Panc1 (cell line): ENCODE data around the gene USH1C. TPM values are rescaled to one million over a fixed set of nuclear protein-coding genes. Genes with fewer than 3 reads are reported as not detected.

Experiments
- ATAC-seq: fragments of 200-7000 bp; cut with Tn5 transposase; 2 replicates; pipeline ENCODE4 v1.9.1; 2020; ENCODE audit warnings: mild to moderate bottlenecking, moderate library complexity
- BruUV-seq: library from RNA; stranded (reverse); fragments of 400-500 nt; replicated peaks from 2 replicates; lab custom pipeline; 2021; lab: Mats Ljungman, UMichigan
- CTCF ChIA-PET: fragments of 300-600 bp; sonication (Branson Sonifier 250); formaldehyde crosslinking; loops from one replicate; lab custom pipeline; 2022; ENCODE audit warnings: antibody characterized with exemption; lab: Charles Lee
- POLR2A ChIA-PET: fragments of 300-600 bp; sonication (Branson Sonifier 250); formaldehyde crosslinking; loops from one replicate; lab custom pipeline; 2022; ENCODE audit warnings: antibody characterized with exemption; lab: Charles Lee
- DNase-seq: peaks from one replicate; pipeline ENCODE4 v3.0.0-alpha.2; 2010; ENCODE audit warnings: low read depth, low spot score
- H3K27ac ChIP-seq: 2 replicates; pipeline ENCODE4 v1.5.1; 2011; ENCODE audit warnings: mild to moderate bottlenecking, low read length, inconsistent platforms
- H3K27me3 ChIP-seq: fragments of 200-500 bp; sonication (Bioruptor generic); 2 replicates; pipeline ENCODE4 v1.6.0; 2014; ENCODE audit warnings: low read length, inconsistent platforms; ENCODE audit not compliant: control insufficient read depth, insufficient read depth
- H3K36me3 ChIP-seq: fragments of 200-500 bp; sonication (Bioruptor generic); 2 replicates; pipeline ENCODE4 v1.5.1; 2014; ENCODE audit warnings: inconsistent platforms, mild to moderate bottlenecking, low read length, moderate library complexity; ENCODE audit not compliant: control insufficient read depth, insufficient read depth
- H3K4me1 ChIP-seq: 2 replicates; pipeline ENCODE4 v1.5.1; 2011; ENCODE audit warnings: inconsistent platforms, mild to moderate bottlenecking, low read length, moderate library complexity; ENCODE audit not compliant: control insufficient read depth, insufficient read depth
- H3K4me3 ChIP-seq, 2 experiments: 2 replicates each; pipeline ENCODE4 v1.5.1; 2011 to 2012; ENCODE audit warnings: low read depth in 2 of 2, low read length in 2 of 2, mild to moderate bottlenecking in 2 of 2, inconsistent platforms in 1 of 2, moderate library complexity in 1 of 2
- H3K9me3 ChIP-seq: fragments of 200-500 bp; sonication (Bioruptor generic); 2 replicates; pipeline ENCODE4 v1.5.1; 2014; ENCODE audit warnings: low read depth, mild to moderate bottlenecking, inconsistent platforms, low read length, moderate library complexity; ENCODE audit not compliant: control insufficient read depth, insufficient read depth
- CTCF ChIP-seq: fragments of 450-650 bp; IDR thresholded peaks from 2 replicates; pipeline ENCODE4 v1.5.1; 2017; ENCODE audit warnings: mild to moderate bottlenecking
- POLR2AphosphoS5 ChIP-seq: IDR thresholded peaks from 2 replicates; pipeline ENCODE4 v1.6.1; 2012; ENCODE audit warnings: mild to moderate bottlenecking, low read depth, low read length, moderate library complexity
- REST ChIP-seq, 2 experiments: IDR thresholded peaks; 2 replicates each; pipeline ENCODE4 v1.6.1; 2011 to 2012; ENCODE audit warnings: low read depth in 2 of 2, control low read depth in 1 of 2, low read length in 1 of 2, mild to moderate bottlenecking in 1 of 2, moderate library complexity in 1 of 2; ENCODE audit not compliant: insufficient read depth in 1 of 2
- SIN3A ChIP-seq: IDR thresholded peaks from 2 replicates; pipeline ENCODE4 v1.6.1; 2012; ENCODE audit warnings: low read depth, mild to moderate bottlenecking, low read length, moderate library complexity, borderline replicate concordance; ENCODE audit not compliant: insufficient read depth
- TCF7L2 ChIP-seq: IDR thresholded peaks from 2 replicates; pipeline ENCODE4 v1.6.1; 2011; ENCODE audit warnings: mild to moderate bottlenecking, low read depth, low read length, inconsistent platforms
- in situ Hi-C: cut with HindIII; loops from 2 replicates; pipeline ENCODE4 v1.10.0; 2016; ENCODE audit warnings: low sequenced_read_pairs, low pct_unique_long_range_greater_than_20kb
- intact Hi-C: fragments of 100-400 bp; cut with micrococcal nuclease; formaldehyde crosslinking; loops from one replicate; pipeline ENCODE4 v1.10.0; 2022; ENCODE audit not compliant: unreplicated experiment
- total RNA-seq: library from RNA; stranded (reverse); gene quantifications from one replicate; pipeline ENCODE4 v1.2.1, GENCODE V29; 2021; ENCODE audit not compliant: unreplicated experiment

USH1C gene
- total RNA-seq, 1 experiment from 2014 or later = not detected

GRCh38 chr11:17469998-17470397 lies 74.2 kb downstream of the USH1C start:
- ChIA-PET CTCF (interaction anchor here (0.6 kb wide), 2 partner anchors 14 to 131 kb away, joined by 3 to 7 read pairs; no protein-coding TSS in a partner anchor), POLR2A (no interaction called here)
- BruUV-seq = no TSS peak
- Histone ChIP-seq H3K27ac (no peak overlapping the region), H3K4me1 (no peaks in the 10 kb centered on the region), H3K4me3 (no peak overlapping the region), H3K9me3 (no peaks in the 10 kb centered on the region), H3K27me3 (peaks cover 6% of the 10 kb centered on the region), H3K36me3 (no peaks in the 10 kb centered on the region; the same call in 1 of the 2 replicates)
- in situ Hi-C loops = no loop called here
- TF ChIP-seq CTCF (no peak), POLR2AphosphoS5 (no peak), SIN3A (no peak), REST (IDR thresholded peaks at IDR 0.05; ENCODE audit: insufficient read depth in 1 of 2, low read depth in 2 of 2, low read length in 1 of 2) (no peak), TCF7L2 (no peak)
- ATAC-seq = no peak
- intact Hi-C loops = no loop called here
- no peak for DNase-seq

- no peak overlapping the region for H3K27ac ChIP-seq
- CTCF ChIA-PET = no interaction called here
- TF ChIP-seq TCF7L2 (no peak), SIN3A (no peak), REST (IDR thresholded peaks at IDR 0.05; ENCODE audit: insufficient read depth in 1 of 2, low read depth in 2 of 2, low read length in 1 of 2) (no peak), CTCF (no peak), POLR2AphosphoS5 (no peak)
- no peak for DNase-seq
- no peak for ATAC-seq
- no peaks in the 10 kb centered on the region; the same call in 1 of the 2 replicates for H3K36me3 ChIP-seq
- POLR2A ChIA-PET = no interaction called here
- H3K4me1 ChIP-seq = no peaks in the 10 kb centered on the region
- BruUV-seq = no TSS peak
- no peaks in the 10 kb centered on the region for H3K9me3 ChIP-seq
- H3K27me3 ChIP-seq = peaks cover 4% of the 10 kb centered on the region; the same call in 1 of the 2 replicates
- intact Hi-C loops (no loop called here), in situ Hi-C loops (no loop called here)
- no peak overlapping the region for H3K4me3 ChIP-seq
Measured at GRCh38 chr11:17468122-17468521, 76.1 kb downstream of the USH1C start.
